ENCODE results near the gene GBP2.

The GBP2 gene

DNA sequence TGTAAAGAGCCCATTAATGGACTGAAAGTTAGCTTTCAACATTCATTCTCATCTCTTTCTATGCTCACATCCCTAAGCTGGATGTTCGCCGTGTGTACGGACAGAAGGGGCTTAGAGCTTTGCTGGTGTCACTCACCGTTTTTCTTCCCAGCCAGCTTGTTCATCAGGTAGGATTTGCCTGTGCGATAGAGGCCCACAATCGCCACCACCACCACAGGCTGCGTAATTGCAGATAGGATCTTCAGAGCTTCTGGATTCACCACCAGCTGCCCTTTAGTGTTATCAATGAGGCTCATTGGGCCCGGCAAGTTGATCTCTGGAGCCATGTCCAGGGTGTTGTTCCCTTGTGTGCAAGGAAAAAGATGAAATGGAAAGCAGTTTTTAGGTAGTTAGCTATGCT, 4.3 kb downstream of the GBP2 start:
- Histone ChIP-seq H3K9me3 (ENCODE audit: insufficient read depth, low read depth, low read length) (no peaks in the 10 kb centered on the region), H3K27ac (ENCODE audit: low read depth, low read length) (no peak overlapping the region), H3K36me3 (ENCODE audit: insufficient read depth, low read length) (no peaks in the 10 kb centered on the region), H3K4me1 (ENCODE audit: insufficient read depth, low read length) (no peaks in the 10 kb centered on the region), H3K4me3 (ENCODE audit: low read length) (no peak overlapping the region), H3K27me3 (ENCODE audit: insufficient read depth, low read length) (no peaks in the 10 kb centered on the region), H3K9ac (ENCODE audit: low read depth, low read length) (no peak overlapping the region)
- 96% methylated on average over 8 of the region's 8 CpGs for WGBS

DNA sequence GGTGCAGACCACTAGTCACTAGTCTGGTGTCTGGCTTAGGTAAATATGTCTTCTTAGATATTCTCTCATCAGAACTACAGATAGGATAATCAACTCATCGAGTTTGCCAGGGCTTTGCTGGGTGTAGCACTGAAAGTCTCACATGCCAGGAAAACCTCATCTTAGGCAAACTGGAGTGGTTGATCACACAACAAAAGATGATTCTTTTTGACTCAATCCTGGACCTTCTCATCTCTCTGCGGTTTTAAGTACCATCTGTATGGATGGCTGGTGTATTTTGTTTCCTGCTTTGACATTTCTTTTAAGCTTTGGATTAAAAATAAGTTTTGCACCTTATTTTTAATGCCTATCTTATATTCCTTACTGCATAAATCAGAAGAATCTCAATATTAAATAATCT, 11.3 kb downstream of the GBP2 start:
- 89% methylated on average over 2 of the region's 2 CpGs for WGBS

DNA sequence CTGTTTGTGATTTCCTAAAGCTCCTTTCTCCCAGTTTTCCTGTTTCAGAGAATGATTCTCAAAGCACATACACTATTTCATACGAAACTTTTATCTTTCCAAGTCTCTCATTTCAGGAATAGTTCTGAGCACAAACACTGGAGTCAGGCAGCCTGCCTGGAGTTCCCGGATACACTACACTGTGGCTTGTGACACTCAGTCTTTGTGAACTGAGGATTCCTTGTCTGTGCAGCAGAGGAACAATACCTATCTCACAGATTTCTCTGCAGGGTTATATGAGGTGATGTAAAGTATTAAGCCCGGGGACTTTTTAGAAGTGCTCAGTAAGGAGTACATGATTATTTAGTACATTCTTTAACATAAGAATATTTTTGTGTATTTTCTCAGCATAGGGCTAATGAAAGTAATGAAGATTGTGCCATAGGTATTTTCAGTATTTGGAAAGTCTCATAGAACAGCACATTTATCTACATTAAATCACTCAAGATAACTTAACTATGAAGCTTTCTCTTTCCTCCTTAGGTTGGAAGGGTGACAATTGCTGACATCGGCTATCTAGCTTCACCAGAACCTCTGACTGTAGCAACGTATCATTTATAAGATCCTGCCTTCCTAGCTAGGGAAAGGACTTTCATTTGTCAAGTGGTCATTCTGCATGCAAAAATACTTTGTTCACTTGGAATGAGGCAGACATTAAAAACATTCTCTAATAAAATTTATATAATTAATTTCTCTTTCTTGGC, 12.9 kb downstream of the GBP2 start:
- H3K4me1 ChIP-seq (ENCODE audit: insufficient read depth, low read length): no peaks in the 10 kb centered on the region
- no peaks in the 10 kb centered on the region for H3K27me3 ChIP-seq (ENCODE audit: insufficient read depth, low read length)
- no peaks in the 10 kb centered on the region for H3K36me3 ChIP-seq (ENCODE audit: insufficient read depth, low read length)
- WGBS: 89% methylated on average over 4 of the region's 5 CpGs
- no peak overlapping the region for H3K4me3 ChIP-seq (ENCODE audit: low read length)
- H3K27ac ChIP-seq (ENCODE audit: low read depth, low read length): no peak overlapping the region
- H3K9me3 ChIP-seq (ENCODE audit: insufficient read depth, low read depth, low read length): no peaks in the 10 kb centered on the region
- no peak overlapping the region for H3K9ac ChIP-seq (ENCODE audit: low read depth, low read length)

More for the DNA sequence above, 11.3 kb downstream of the GBP2 start:
- H3K4me1 ChIP-seq (ENCODE audit: insufficient read depth, low read length): no peaks in the 10 kb centered on the region
- H3K9me3 ChIP-seq (ENCODE audit: insufficient read depth, low read depth, low read length): no peaks in the 10 kb centered on the region
- no peak overlapping the region for H3K4me3 ChIP-seq (ENCODE audit: low read length)
- H3K9ac ChIP-seq (ENCODE audit: low read depth, low read length): no peak overlapping the region
- H3K27ac ChIP-seq (ENCODE audit: low read depth, low read length): no peak overlapping the region
- no peaks in the 10 kb centered on the region for H3K36me3 ChIP-seq (ENCODE audit: insufficient read depth, low read length)
- no peaks in the 10 kb centered on the region for H3K27me3 ChIP-seq (ENCODE audit: insufficient read depth, low read length)

DNA sequence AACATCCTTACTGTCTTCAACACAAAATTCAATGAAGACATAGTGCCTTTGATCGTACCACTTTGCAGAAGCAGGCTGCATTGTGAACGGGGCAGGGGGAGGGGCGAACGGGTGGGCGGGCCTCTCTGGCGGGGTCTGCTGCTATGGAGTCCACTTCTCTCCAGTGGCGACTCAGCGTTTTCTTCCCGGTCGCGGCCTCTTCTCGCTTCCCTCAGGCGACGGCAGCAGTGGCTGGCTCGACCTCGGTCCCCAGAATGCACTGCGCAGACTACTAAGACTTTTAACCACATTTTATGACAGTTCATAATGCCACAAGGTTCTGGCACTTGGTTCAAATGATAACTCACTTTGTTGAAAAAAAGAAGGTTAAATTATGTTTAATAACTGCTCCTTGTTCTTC, 21.2 kb downstream of the GBP2 start:
- H3K27ac ChIP-seq (ENCODE audit: low read depth, low read length): no peak overlapping the region
- no peak overlapping the region for H3K9ac ChIP-seq (ENCODE audit: low read depth, low read length)
- no peaks in the 10 kb centered on the region for H3K9me3 ChIP-seq (ENCODE audit: insufficient read depth, low read depth, low read length)
- no peaks in the 10 kb centered on the region for H3K27me3 ChIP-seq (ENCODE audit: insufficient read depth, low read length)
- no peak overlapping the region for H3K4me3 ChIP-seq (ENCODE audit: low read length)
- WGBS: 91% methylated on average over 17 of the region's 17 CpGs
- H3K36me3 ChIP-seq (ENCODE audit: insufficient read depth, low read length): no peaks in the 10 kb centered on the region
- peaks cover 3% of the 10 kb centered on the region; the same call in 1 of the 2 replicates for H3K4me1 ChIP-seq (ENCODE audit: insufficient read depth, low read length)

DNA sequence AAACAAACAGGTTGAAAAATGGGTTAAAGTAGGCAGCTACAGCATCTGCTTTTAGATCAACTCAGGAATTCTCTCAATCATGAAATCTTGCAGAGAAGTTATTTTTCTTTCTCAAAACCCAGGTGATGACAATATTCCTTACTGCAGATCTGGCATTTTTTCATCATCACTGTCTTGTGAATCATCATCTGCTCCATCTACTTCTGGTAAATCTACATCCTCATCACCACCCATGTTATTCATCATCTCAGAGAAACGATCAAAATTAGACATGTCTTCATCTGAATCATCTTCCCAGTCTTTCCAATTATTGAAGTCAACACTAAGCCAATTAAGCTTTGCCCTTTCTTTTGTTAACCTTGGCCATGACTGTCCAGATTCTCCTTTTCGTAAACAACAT, 21.8 kb downstream of the GBP2 start:
- Histone ChIP-seq H3K4me1 (ENCODE audit: insufficient read depth, low read length) (peaks cover 3% of the 10 kb centered on the region; the same call in 1 of the 2 replicates), H3K9ac (ENCODE audit: low read depth, low read length) (no peak overlapping the region), H3K36me3 (ENCODE audit: insufficient read depth, low read length) (no peaks in the 10 kb centered on the region), H3K27ac (ENCODE audit: low read depth, low read length) (no peak overlapping the region), H3K27me3 (ENCODE audit: insufficient read depth, low read length) (no peaks in the 10 kb centered on the region), H3K4me3 (ENCODE audit: low read length) (no peak overlapping the region), H3K9me3 (ENCODE audit: insufficient read depth, low read depth, low read length) (no peaks in the 10 kb centered on the region)
- WGBS: 93% methylated on average over 2 of the region's 2 CpGs

DNA sequence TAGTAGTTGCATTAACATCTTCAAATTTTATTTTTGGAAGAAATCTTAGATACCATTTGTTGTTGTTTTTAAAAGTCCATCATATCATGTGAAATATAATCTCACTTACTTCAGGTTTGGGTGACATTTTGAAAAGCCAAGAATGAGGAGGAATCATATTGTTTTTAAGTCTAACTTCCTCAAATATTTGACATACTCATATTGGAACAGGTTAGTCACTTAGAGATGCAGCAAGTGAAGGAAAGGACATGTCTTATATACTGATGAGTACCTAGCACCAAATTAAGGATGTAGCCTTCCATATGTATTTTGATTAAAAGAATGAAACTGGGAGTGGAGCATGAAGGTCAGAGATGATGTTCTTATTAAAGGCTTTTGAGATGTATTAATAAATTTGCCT, 23.9 kb downstream of the GBP2 start:
- H3K9me3 ChIP-seq (ENCODE audit: insufficient read depth, low read depth, low read length): 0 out of 2 replicates have a peak, but pooled peaks cover 4% of the 10 kb centered on the region

DNA sequence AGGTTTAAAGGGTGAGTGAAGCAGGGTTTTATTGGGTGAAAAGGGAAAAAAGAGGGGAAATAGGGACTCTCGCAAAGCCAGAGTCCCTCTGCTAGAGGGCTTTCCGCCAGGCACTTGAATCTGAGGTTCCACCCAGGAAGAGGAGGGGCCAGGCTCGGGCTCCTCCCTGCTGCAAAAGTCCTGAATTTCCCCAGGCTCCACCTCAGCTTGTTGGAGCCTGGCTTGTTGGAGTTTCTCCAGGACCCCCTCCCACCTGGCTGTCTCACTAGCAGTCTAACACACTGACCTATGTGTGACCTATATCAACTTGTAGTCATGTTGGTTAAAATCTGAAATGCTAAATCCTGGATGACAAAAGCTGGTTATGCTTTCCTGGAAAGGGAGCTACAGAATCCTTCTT, 25.5 kb downstream of the GBP2 start:
- no peak overlapping the region for H3K4me3 ChIP-seq (ENCODE audit: low read length)
- H3K36me3 ChIP-seq (ENCODE audit: insufficient read depth, low read length): no peaks in the 10 kb centered on the region
- H3K9ac ChIP-seq (ENCODE audit: low read depth, low read length): no peak overlapping the region
- WGBS: 89% methylated on average over 3 of the region's 3 CpGs
- peaks cover 3% of the 10 kb centered on the region; the same call in 1 of the 2 replicates for H3K4me1 ChIP-seq (ENCODE audit: insufficient read depth, low read length)
- no peak overlapping the region for H3K27ac ChIP-seq (ENCODE audit: low read depth, low read length)
- H3K9me3 ChIP-seq (ENCODE audit: insufficient read depth, low read depth, low read length): peaks cover 10% of the 10 kb centered on the region; the same call in 1 of the 2 replicates
- no peaks in the 10 kb centered on the region for H3K27me3 ChIP-seq (ENCODE audit: insufficient read depth, low read length)

More for the DNA sequence above, 23.9 kb downstream of the GBP2 start:
- Histone ChIP-seq H3K27me3 (ENCODE audit: insufficient read depth, low read length) (no peaks in the 10 kb centered on the region), H3K4me3 (ENCODE audit: low read length) (no peak overlapping the region), H3K4me1 (ENCODE audit: insufficient read depth, low read length) (peaks cover 3% of the 10 kb centered on the region; the same call in 1 of the 2 replicates), H3K27ac (ENCODE audit: low read depth, low read length) (no peak overlapping the region), H3K9ac (ENCODE audit: low read depth, low read length) (no peak overlapping the region), H3K36me3 (ENCODE audit: insufficient read depth, low read length) (no peaks in the 10 kb centered on the region)

DNA sequence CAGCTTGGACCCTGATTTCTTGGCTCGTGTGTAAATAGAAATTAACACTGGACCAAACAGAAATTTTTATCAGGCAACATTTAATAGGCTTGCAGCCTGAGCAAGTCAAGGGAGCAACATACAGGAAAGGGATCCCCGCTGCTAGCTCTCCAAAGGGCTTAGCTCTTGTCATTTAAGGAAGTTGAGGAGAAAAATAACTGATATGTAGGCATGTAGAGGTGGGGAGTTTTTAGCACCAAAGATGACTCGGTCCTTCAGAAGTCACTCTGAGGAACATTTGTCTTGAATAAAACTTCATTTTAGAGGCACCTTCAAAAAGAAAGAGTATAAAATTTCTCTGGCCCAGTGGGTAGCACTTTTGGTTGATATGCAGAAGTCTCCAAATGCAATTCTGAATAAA, 27.1 kb downstream of the GBP2 start:
- no peak overlapping the region for H3K27ac ChIP-seq (ENCODE audit: low read depth, low read length)
- H3K9me3 ChIP-seq (ENCODE audit: insufficient read depth, low read depth, low read length): peaks cover 10% of the 10 kb centered on the region; the same call in 1 of the 2 replicates
- H3K36me3 ChIP-seq (ENCODE audit: insufficient read depth, low read length): no peaks in the 10 kb centered on the region
- H3K9ac ChIP-seq (ENCODE audit: low read depth, low read length): no peak overlapping the region
- peaks cover 3% of the 10 kb centered on the region; the same call in 1 of the 2 replicates for H3K4me1 ChIP-seq (ENCODE audit: insufficient read depth, low read length)
- no peak overlapping the region for H3K4me3 ChIP-seq (ENCODE audit: low read length)
- H3K27me3 ChIP-seq (ENCODE audit: insufficient read depth, low read length): no peaks in the 10 kb centered on the region
- 94% methylated on average over 3 of the region's 3 CpGs for whole genome bisulfite sequencing

DNA sequence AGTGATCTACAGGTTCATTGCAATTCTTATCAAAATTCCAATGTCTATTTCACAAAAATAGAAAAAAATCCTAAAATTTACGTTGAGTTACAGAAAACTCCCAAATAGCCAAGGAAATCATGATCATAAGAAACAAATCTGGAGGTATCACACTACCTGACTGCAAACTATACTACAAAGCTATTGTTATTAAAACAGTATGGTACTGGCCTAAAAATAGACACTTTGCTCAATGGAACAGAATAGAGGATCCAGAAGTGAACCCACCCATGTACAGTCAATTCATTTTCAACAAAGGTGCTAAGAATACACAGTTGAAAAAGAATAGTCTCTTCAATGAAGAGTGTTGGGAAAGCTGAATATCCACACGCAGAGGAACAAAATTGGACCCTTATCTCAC, 30.2 kb downstream of the GBP2 start:
- no peaks in the 10 kb centered on the region for H3K27me3 ChIP-seq (ENCODE audit: insufficient read depth, low read length)
- H3K27ac ChIP-seq (ENCODE audit: low read depth, low read length): no peak overlapping the region
- H3K4me3 ChIP-seq (ENCODE audit: low read length): no peak overlapping the region
- no peak overlapping the region for H3K9ac ChIP-seq (ENCODE audit: low read depth, low read length)
- H3K36me3 ChIP-seq (ENCODE audit: insufficient read depth, low read length): no peaks in the 10 kb centered on the region
- H3K9me3 ChIP-seq (ENCODE audit: insufficient read depth, low read depth, low read length): peaks cover 10% of the 10 kb centered on the region; the same call in 1 of the 2 replicates
- WGBS: 94% methylated on average over 1 of the region's 2 CpGs
- 0 out of 2 replicates have a peak, but pooled peaks cover under 1% of the 10 kb centered on the region for H3K4me1 ChIP-seq (ENCODE audit: insufficient read depth, low read length)

DNA sequence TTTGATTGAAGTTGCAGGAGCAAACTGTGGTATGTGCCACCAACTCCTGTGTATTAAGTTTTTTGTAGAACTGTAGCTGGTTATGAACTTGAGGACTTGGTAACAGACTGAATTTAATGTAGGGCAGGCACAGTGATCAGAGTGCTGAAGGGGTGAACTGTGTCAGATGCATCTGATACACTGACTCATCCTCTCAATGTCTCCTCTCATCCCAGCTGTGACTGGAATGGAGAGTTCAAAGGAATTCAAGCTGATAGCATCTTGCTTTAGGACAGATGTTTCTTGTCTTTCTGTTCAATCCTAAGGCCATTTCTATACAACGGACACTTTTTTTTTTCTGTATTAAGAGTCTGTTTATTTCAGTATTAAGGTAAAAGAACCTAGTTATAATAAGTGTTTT, 36.0 kb downstream of the GBP2 start:
- no CpG with 5 or more reads among the region's 1 CpG for WGBS

DNA sequence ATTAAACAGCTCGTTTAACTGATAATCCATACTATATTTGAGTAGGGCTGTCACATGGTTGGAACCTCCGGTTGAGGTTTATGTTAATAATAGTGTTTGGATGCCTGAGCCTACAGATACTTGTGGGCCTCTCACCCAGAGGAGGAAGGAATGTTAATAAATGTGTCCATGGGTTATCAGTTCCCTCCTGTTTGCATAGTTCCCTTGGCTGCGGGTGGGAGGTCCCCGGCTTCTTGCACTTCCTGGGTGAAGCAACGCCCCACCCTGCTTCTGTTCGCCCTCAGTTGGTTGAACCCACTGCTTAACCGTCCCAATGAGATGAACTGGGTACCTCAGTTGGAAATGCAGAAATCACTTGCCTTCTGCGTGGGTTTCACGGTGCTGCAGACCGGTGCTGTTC, 37.3 kb downstream of the GBP2 start:
- Histone ChIP-seq H3K9me3 (ENCODE audit: insufficient read depth, low read depth, low read length) (no peaks in the 10 kb centered on the region), H3K27ac (ENCODE audit: low read depth, low read length) (no peak overlapping the region), H3K4me1 (ENCODE audit: insufficient read depth, low read length) (peaks cover 7% of the 10 kb centered on the region; the same call in 1 of the 2 replicates), H3K36me3 (ENCODE audit: insufficient read depth, low read length) (no peaks in the 10 kb centered on the region), H3K9ac (ENCODE audit: low read depth, low read length) (no peak overlapping the region), H3K4me3 (ENCODE audit: low read length) (no peak overlapping the region), H3K27me3 (ENCODE audit: insufficient read depth, low read length) (no peaks in the 10 kb centered on the region)
- 93% methylated on average over 9 of the region's 10 CpGs for WGBS

More for the DNA sequence above, 36.0 kb downstream of the GBP2 start:
- Histone ChIP-seq H3K36me3 (ENCODE audit: insufficient read depth, low read length) (no peaks in the 10 kb centered on the region), H3K9me3 (ENCODE audit: insufficient read depth, low read depth, low read length) (no peaks in the 10 kb centered on the region), H3K9ac (ENCODE audit: low read depth, low read length) (no peak overlapping the region), H3K27me3 (ENCODE audit: insufficient read depth, low read length) (no peaks in the 10 kb centered on the region), H3K27ac (ENCODE audit: low read depth, low read length) (no peak overlapping the region), H3K4me3 (ENCODE audit: low read length) (no peak overlapping the region), H3K4me1 (ENCODE audit: insufficient read depth, low read length) (peaks cover 7% of the 10 kb centered on the region; the same call in 1 of the 2 replicates)

Measured in HUES64 (cell line).